ENCODE data around the gene GNL3. TPM values are rescaled to one million over a fixed set of nuclear protein-coding genes. Genes with fewer than 3 reads are reported as not detected.

GNL3 gene
- total RNA-seq, 1 experiment from 2014 or later, result 88.9 TPM

- DNase-seq (ENCODE audit: low read depth, low spot score) (no peak), ATAC-seq (no peak)
- Histone ChIP-seq H3K36me3 (ENCODE audit: control insufficient read depth, insufficient read depth, low read length) (peaks cover 14% of the 10 kb centered on the region), H3K9me3 (ENCODE audit: control insufficient read depth, insufficient read depth, low read depth, low read length) (no peaks in the 10 kb centered on the region), H3K27me3 (ENCODE audit: control insufficient read depth, insufficient read depth, low read length) (no peaks in the 10 kb centered on the region), H3K4me1 (ENCODE audit: control insufficient read depth, insufficient read depth, low read length) (peaks cover 17% of the 10 kb centered on the region), H3K4me3 (ENCODE audit: low read depth in 2 of 2, low read length in 2 of 2) (no peak overlapping the region), H3K27ac (ENCODE audit: low read length) (no peak overlapping the region; the same call in 1 of the 2 replicates)
- BruUV-seq (replicated peaks), result TSS peak; percentile 72
- intact Hi-C loops (cut with micrococcal nuclease; ENCODE audit: unreplicated experiment), result no loop called here
- TF ChIP-seq, protein P1, sequence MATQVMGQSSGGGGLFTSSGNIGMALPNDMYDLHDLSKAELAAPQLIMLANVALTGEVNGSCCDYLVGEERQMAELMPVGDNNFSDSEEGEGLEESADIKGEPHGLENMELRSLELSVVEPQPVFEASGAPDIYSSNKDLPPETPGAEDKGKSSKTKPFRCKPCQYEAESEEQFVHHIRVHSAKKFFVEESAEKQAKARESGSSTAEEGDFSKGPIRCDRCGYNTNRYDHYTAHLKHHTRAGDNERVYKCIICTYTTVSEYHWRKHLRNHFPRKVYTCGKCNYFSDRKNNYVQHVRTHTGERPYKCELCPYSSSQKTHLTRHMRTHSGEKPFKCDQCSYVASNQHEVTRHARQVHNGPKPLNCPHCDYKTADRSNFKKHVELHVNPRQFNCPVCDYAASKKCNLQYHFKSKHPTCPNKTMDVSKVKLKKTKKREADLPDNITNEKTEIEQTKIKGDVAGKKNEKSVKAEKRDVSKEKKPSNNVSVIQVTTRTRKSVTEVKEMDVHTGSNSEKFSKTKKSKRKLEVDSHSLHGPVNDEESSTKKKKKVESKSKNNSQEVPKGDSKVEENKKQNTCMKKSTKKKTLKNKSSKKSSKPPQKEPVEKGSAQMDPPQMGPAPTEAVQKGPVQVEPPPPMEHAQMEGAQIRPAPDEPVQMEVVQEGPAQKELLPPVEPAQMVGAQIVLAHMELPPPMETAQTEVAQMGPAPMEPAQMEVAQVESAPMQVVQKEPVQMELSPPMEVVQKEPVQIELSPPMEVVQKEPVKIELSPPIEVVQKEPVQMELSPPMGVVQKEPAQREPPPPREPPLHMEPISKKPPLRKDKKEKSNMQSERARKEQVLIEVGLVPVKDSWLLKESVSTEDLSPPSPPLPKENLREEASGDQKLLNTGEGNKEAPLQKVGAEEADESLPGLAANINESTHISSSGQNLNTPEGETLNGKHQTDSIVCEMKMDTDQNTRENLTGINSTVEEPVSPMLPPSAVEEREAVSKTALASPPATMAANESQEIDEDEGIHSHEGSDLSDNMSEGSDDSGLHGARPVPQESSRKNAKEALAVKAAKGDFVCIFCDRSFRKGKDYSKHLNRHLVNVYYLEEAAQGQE (IDR thresholded peaks at IDR 0.05; ENCODE audit: insufficient read depth in 1 of 2, low read depth in 2 of 2, low read length in 1 of 2), result no peak
- no peak for TF ChIP-seq SIN3A (IDR thresholded peaks at IDR 0.05; ENCODE audit: borderline replicate concordance, insufficient read depth, low read depth, low read length)
- TF ChIP-seq, protein P2, sequence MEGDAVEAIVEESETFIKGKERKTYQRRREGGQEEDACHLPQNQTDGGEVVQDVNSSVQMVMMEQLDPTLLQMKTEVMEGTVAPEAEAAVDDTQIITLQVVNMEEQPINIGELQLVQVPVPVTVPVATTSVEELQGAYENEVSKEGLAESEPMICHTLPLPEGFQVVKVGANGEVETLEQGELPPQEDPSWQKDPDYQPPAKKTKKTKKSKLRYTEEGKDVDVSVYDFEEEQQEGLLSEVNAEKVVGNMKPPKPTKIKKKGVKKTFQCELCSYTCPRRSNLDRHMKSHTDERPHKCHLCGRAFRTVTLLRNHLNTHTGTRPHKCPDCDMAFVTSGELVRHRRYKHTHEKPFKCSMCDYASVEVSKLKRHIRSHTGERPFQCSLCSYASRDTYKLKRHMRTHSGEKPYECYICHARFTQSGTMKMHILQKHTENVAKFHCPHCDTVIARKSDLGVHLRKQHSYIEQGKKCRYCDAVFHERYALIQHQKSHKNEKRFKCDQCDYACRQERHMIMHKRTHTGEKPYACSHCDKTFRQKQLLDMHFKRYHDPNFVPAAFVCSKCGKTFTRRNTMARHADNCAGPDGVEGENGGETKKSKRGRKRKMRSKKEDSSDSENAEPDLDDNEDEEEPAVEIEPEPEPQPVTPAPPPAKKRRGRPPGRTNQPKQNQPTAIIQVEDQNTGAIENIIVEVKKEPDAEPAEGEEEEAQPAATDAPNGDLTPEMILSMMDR (IDR thresholded peaks at IDR 0.05), result no peak
- TF ChIP-seq POLR2AphosphoS5 (IDR thresholded peaks at IDR 0.05; ENCODE audit: low read depth, low read length), result no peak
- no peak for TF ChIP-seq TCF7L2 (IDR thresholded peaks at IDR 0.05; ENCODE audit: low read depth, low read length)
- ChIA-PET CTCF (no interaction called here), POLR2A (no interaction called here)
- in situ Hi-C loops (cut with HindIII; ENCODE audit: low pct_unique_long_range_greater_than_20kb, low sequenced_read_pairs), result no loop called here
These were observed 17.5 kb downstream of the GNL3 start for GRCh38 chr3:52703341-52703740.

- peaks cover 16% of the 10 kb centered on the region for H3K36me3 ChIP-seq (ENCODE audit: control insufficient read depth, insufficient read depth, low read length)
- BruUV-seq (replicated peaks), result no TSS peak
These were observed 19.0 kb downstream of the GNL3 start for GRCh38 chr3:52704611-52705437.

DNA sequence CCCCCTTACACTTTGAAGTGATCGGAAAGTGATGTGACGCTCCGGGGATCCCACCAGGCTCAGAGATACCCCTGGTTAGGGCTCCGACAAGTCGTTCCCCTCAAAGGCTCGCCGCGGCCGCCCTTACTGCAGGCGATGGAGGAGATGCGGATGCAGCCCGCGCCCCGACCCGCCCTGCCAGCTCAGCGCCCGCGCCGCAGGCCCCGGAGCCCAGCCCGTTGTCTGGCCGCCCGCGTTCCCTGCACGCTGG, 19.5 kb downstream of the GNL3 start:
- ChIA-PET POLR2A (interaction anchor here (0.6 kb wide), 1 partner anchor 77 kb away, joined by 3 read pairs; no protein-coding TSS in a partner anchor), CTCF (no interaction called here)
- H3K36me3 ChIP-seq (ENCODE audit: control insufficient read depth, insufficient read depth, low read length), result peaks cover 16% of the 10 kb centered on the region
- H3K27me3 ChIP-seq (ENCODE audit: control insufficient read depth, insufficient read depth, low read length), result no peaks in the 10 kb centered on the region
- intact Hi-C loops (cut with micrococcal nuclease; ENCODE audit: unreplicated experiment) (no loop called here), in situ Hi-C loops (cut with HindIII; ENCODE audit: low pct_unique_long_range_greater_than_20kb, low sequenced_read_pairs) (no loop called here)
- H3K27ac ChIP-seq (ENCODE audit: low read length), result peak overlapping the region; percentile 75
- DNase-seq (ENCODE audit: low read depth, low spot score) (no peak), ATAC-seq (peak; percentile 69)
- TF ChIP-seq, protein P1 (IDR thresholded peaks at IDR 0.05; ENCODE audit: insufficient read depth in 1 of 2, low read depth in 2 of 2, low read length in 1 of 2), result no peak
- no peak for TF ChIP-seq POLR2AphosphoS5 (IDR thresholded peaks at IDR 0.05; ENCODE audit: low read depth, low read length)
- no peak for TF ChIP-seq SIN3A (IDR thresholded peaks at IDR 0.05; ENCODE audit: borderline replicate concordance, insufficient read depth, low read depth, low read length)
- TF ChIP-seq TCF7L2 (IDR thresholded peaks at IDR 0.05; ENCODE audit: low read depth, low read length), result no peak
- TF ChIP-seq, protein P2 (IDR thresholded peaks at IDR 0.05), result no peak
- BruUV-seq (replicated peaks), result no TSS peak
- H3K4me3 ChIP-seq (ENCODE audit: low read depth in 2 of 2, low read length in 2 of 2), result peak overlapping the region; percentile 64 to 99
- no peaks in the 10 kb centered on the region for H3K9me3 ChIP-seq (ENCODE audit: control insufficient read depth, insufficient read depth, low read depth, low read length)
- H3K4me1 ChIP-seq (ENCODE audit: control insufficient read depth, insufficient read depth, low read length), result peaks cover 17% of the 10 kb centered on the region

More at GRCh38 chr3:52704611-52705437, 19.0 kb downstream of the GNL3 start:
- POLR2A ChIA-PET, result interaction anchor here (0.6 kb wide), 1 partner anchor 28 kb away, joined by 6 read pairs; no protein-coding TSS in a partner anchor
- Histone ChIP-seq H3K27me3 (ENCODE audit: control insufficient read depth, insufficient read depth, low read length) (no peaks in the 10 kb centered on the region), H3K4me1 (ENCODE audit: control insufficient read depth, insufficient read depth, low read length) (peaks cover 17% of the 10 kb centered on the region), H3K4me3 (ENCODE audit: low read depth in 2 of 2, low read length in 2 of 2) (peak overlapping the region; percentile 64 to 99), H3K9me3 (ENCODE audit: control insufficient read depth, insufficient read depth, low read depth, low read length) (no peaks in the 10 kb centered on the region), H3K27ac (ENCODE audit: low read length) (peak overlapping the region; percentile 75)
- DNase-seq (ENCODE audit: low read depth, low spot score), result no peak
- TF ChIP-seq TCF7L2 (IDR thresholded peaks at IDR 0.05; ENCODE audit: low read depth, low read length), result no peak
- 0 out of 2 replicates have a peak, but pooled peaks have one; percentile 42 for TF ChIP-seq SIN3A (IDR thresholded peaks at IDR 0.05; ENCODE audit: borderline replicate concordance, insufficient read depth, low read depth, low read length)
- intact Hi-C loops (cut with micrococcal nuclease; ENCODE audit: unreplicated experiment), result no loop called here
- in situ Hi-C loops (cut with HindIII; ENCODE audit: low pct_unique_long_range_greater_than_20kb, low sequenced_read_pairs), result no loop called here
- CTCF ChIA-PET, result no interaction called here
- peak; percentile 19 for ATAC-seq
